ENCODE data around the gene ZBTB39.
"Not testable (repeated sequence)": the region's sequence is repeated elsewhere in the genome, so short reads cannot be mapped to it uniquely, and the experiment has no call there.

Gene ZBTB39

GRCh38 chr12:57029457-57029856, 23.1 kb upstream of the ZBTB39 start:
- DNase-seq: no peak

- no peak for DNase-seq
Observed at GRCh38 chr12:57027805-57028153, 21.4 kb upstream of the ZBTB39 start.

- no peak for DNase-seq
Observed at GRCh38 chr12:57027011-57027804, 20.9 kb upstream of the ZBTB39 start.

GRCh38 chr12:57025196-57025595, 18.9 kb upstream of the ZBTB39 start:
- no peak for DNase-seq

- not testable (repeated sequence) for DNase-seq
Observed at GRCh38 chr12:57022324-57022723, 16.0 kb upstream of the ZBTB39 start.

- no peak for DNase-seq
Observed at GRCh38 chr12:57019983-57020719, 13.8 kb upstream of the ZBTB39 start.

GRCh38 chr12:57018906-57019305, 12.6 kb upstream of the ZBTB39 start:
- no peak for DNase-seq

GRCh38 chr12:57018353-57018752, 12.0 kb upstream of the ZBTB39 start:
- DNase-seq: not testable (repeated sequence)

- DNase-seq: no peak
Observed at GRCh38 chr12:57016348-57016747, 10.0 kb upstream of the ZBTB39 start, which contains the start of gene TAC3. Gene TAC3, minus strand, starts transcription at chr12:57016529. Its CDS starts 732 bp downstream, at chr12:57015797.

- DNase-seq: no peak
Observed at GRCh38 chr12:57012600-57013465, 6.5 kb upstream of the ZBTB39 start.

GRCh38 chr12:57011438-57012424, 5.4 kb upstream of the ZBTB39 start:
- DNase-seq: no peak

- no peak for DNase-seq
Observed at GRCh38 chr12:57010627-57011247, 4.4 kb upstream of the ZBTB39 start.

GRCh38 chr12:57009949-57010626, 3.7 kb upstream of the ZBTB39 start:
- no peak for DNase-seq

- DNase-seq: peak; percentile 40
Observed at GRCh38 chr12:57008178-57008577, 1.8 kb upstream of the ZBTB39 start.

- DNase-seq: no peak
Observed at GRCh38 chr12:57006809-57007475, 596 bp upstream of the ZBTB39 start.

- DNase-seq: no peak
Observed at GRCh38 chr12:57004651-57005050, 1.7 kb downstream of the ZBTB39 start.

- DNase-seq: no peak
Observed at GRCh38 chr12:57003395-57003794, 3.0 kb downstream of the ZBTB39 start.

GRCh38 chr12:57001448-57001906, 4.9 kb downstream of the ZBTB39 start:
- peak; percentile 36 for DNase-seq

- no peak for DNase-seq
Observed at GRCh38 chr12:57000393-57000792, 6.0 kb downstream of the ZBTB39 start.

GRCh38 chr12:56999456-56999855, 6.9 kb downstream of the ZBTB39 start:
- no peak for DNase-seq

Data from COR-L47 (cell line).